GM12878 (cell line): ENCODE measurements around the gene RRP12. TPM values are rescaled to one million over a fixed set of nuclear protein-coding genes. Genes with fewer than 3 reads are reported as not detected.

ENCODE experiments used
- ATAC-seq: fragments of 200-7000 bp; cut with Tn5 transposase; 3 replicates; pipeline ENCODE4 v1.9.1; 2020; ENCODE audit warnings: mild to moderate bottlenecking, moderate library complexity
- BruUV-seq: library from RNA; stranded (reverse); fragments of 400-500 nt; replicated peaks from 2 replicates; lab custom pipeline; 2021; lab: Mats Ljungman, UMichigan
- CTCF ChIA-PET: fragments of 300-600 bp; sonication (Branson Sonifier 250); formaldehyde crosslinking; extraction: SDS; loops from one replicate; lab custom pipeline; 2021; ENCODE audit warnings: inconsistent platforms; lab: Yijun Ruan, JAX
- POLR2A ChIA-PET: fragments of 350-600 bp; formaldehyde crosslinking; extraction: SDS; loops from one replicate; lab custom pipeline; 2021; ENCODE audit warnings: inconsistent platforms; lab: Charles Lee
- RAD21 ChIA-PET: fragments of 300-600 bp; sonication (Branson Sonifier 250); formaldehyde crosslinking; loops from one replicate; lab custom pipeline; 2023; ENCODE audit warnings: antibody characterized with exemption; ENCODE audit not compliant: unreplicated experiment; lab: Charles Lee
- SMC1A ChIA-PET: fragments of 300-600 bp; sonication (Branson Sonifier 250); formaldehyde crosslinking; loops from one replicate; lab custom pipeline; 2023; ENCODE audit not compliant: unreplicated experiment, uncharacterized antibody; lab: Charles Lee
- DNase-seq: peaks from one replicate; pipeline ENCODE4 v3.0.0-alpha.2; 2011; ENCODE audit warnings: low read depth, low spot score
- FAIRE-seq: peaks from 3 replicates; lab custom pipeline; 2011; peaks lifted over from hg19 to GRCh38; lab: Jason Lieb, UNC
- H2AFZ ChIP-seq: 2 replicates; pipeline ENCODE4 v1.6.0; 2011; ENCODE audit warnings: low read depth, low read length, control low read depth; ENCODE audit not compliant: control insufficient read depth
- H3K27ac ChIP-seq: 2 replicates; pipeline ENCODE4 v1.5.1; 2011; ENCODE audit warnings: control low read depth; ENCODE audit not compliant: control insufficient read depth, insufficient read depth
- H3K27me3 ChIP-seq, 2 experiments: replicated peaks in 1 of 2; 2 replicates each; pipeline versions ENCODE4 v1.6.0 to v1.6.1; 2011; ENCODE audit warnings: low read length in 1 of 2; ENCODE audit not compliant: control insufficient read depth in 2 of 2, insufficient read depth in 2 of 2
- H3K36me3 ChIP-seq, 2 experiments: 2 replicates each; pipeline ENCODE4 v1.5.1; 2011; ENCODE audit warnings: low read length in 1 of 2; ENCODE audit not compliant: control insufficient read depth in 2 of 2, insufficient read depth in 2 of 2
- H3K4me1 ChIP-seq: 2 replicates; pipeline ENCODE4 v1.6.1; 2011; ENCODE audit warnings: mild to moderate bottlenecking, low read length, moderate library complexity, mixed read lengths; ENCODE audit not compliant: control insufficient read depth, insufficient read depth
- H3K4me2 ChIP-seq: 2 replicates; pipeline ENCODE4 v1.6.0; 2011; ENCODE audit warnings: control low read depth; ENCODE audit not compliant: control insufficient read depth, insufficient read depth
- H3K4me3 ChIP-seq: fragments of 200-600 bp; sonication (generic); 2 replicates; pipeline ENCODE4 v1.5.1; 2016
- H3K79me2 ChIP-seq: 2 replicates; pipeline ENCODE4 v1.6.0; 2011; ENCODE audit warnings: low read length; ENCODE audit not compliant: control insufficient read depth, insufficient read depth
- H3K9ac ChIP-seq: 2 replicates; pipeline ENCODE4 v1.8.0; 2011; ENCODE audit warnings: low read length, control low read depth, mixed read lengths; ENCODE audit not compliant: control insufficient read depth, insufficient read depth
- H3K9me3 ChIP-seq: replicated peaks from 3 replicates; pipeline ENCODE4 v1.5.1; 2011; ENCODE audit warnings: mild to moderate bottlenecking, low read length; ENCODE audit not compliant: control insufficient read depth, insufficient read depth
- H4K20me1 ChIP-seq: 2 replicates; pipeline ENCODE4 v1.6.0; 2011; ENCODE audit not compliant: control insufficient read depth, insufficient read depth
- CREB1 ChIP-seq: IDR thresholded peaks from 2 replicates; pipeline ENCODE4 v1.6.1; 2012; ENCODE audit warnings: low read depth, mild to moderate bottlenecking, inconsistent platforms
- EED ChIP-seq: sonication (generic); IDR thresholded peaks from 2 replicates; pipeline ENCODE4 v1.6.1; 2016; ENCODE audit warnings: antibody characterized with exemption, low read depth
- in situ Hi-C: fragments of 300-500 bp; cut with MboI; formaldehyde crosslinking; loops from 9 replicates; pipeline ENCODE4 v1.14.3; 2018; ENCODE audit warnings: mixed read lengths
- intact Hi-C: fragments of 100-400 bp; cut with micrococcal nuclease; formaldehyde crosslinking; loops from one replicate; pipeline ENCODE4 v1.14.2; 2022; ENCODE audit not compliant: unreplicated experiment
- polyA plus RNA-seq, 11 experiments: library from polyadenylated mRNA; depleted of rRNA in 4 of 11; unstranded in 6 of 11; stranded (reverse) in 5 of 11; fragments of >200 nt; fragmentation: Nextera tagmentation in 4 of 11; fragmentation: Illumina TruSeq in 1 of 11; extraction: Ambion mirVana in 4 of 11; extraction: Trizol in 1 of 11; gene quantifications; 1 replicate in 1 of 11; 2 replicates in 10 of 11; pipeline versions ENCODE4 v1.2.1 to v1.2.3, GENCODE V29; 2011 to 2016; ENCODE audit warnings: inconsistent platforms in 2 of 11, missing spikeins in 2 of 11, low read depth in 1 of 11
- total RNA-seq, 4 experiments: library from RNA; depleted of rRNA in 3 of 4; stranded (reverse); fragments of >200 nt in 3 of 4; fragmentation: Illumina TruSeq in 1 of 4; extraction: Trizol in 1 of 4; gene quantifications; 2 replicates each; pipeline versions ENCODE4 v1.2.1 to v1.2.3, GENCODE V29; 2013 to 2021
- TF ChIP-seq, protein P1 (sequence below): fragments of 450-650 bp; IDR thresholded peaks from 2 replicates; pipeline ENCODE4 v1.6.1; 2017; ENCODE audit warnings: mild to moderate bottlenecking, moderate library complexity
- TF ChIP-seq, protein P2 (sequence below): fragments of 450-650 bp; IDR thresholded peaks from 2 replicates; pipeline ENCODE4 v1.6.1; 2017; ENCODE audit warnings: mild to moderate bottlenecking, low read depth, inconsistent platforms; ENCODE audit not compliant: poor library complexity, severe bottlenecking
- TF ChIP-seq, protein P3 (sequence below): fragments of 450-650 bp; IDR thresholded peaks from 2 replicates; pipeline ENCODE4 v1.6.1; 2016; ENCODE audit warnings: mild to moderate bottlenecking

RRP12 gene
- total and polyA plus RNA-seq, 10 of the 15 experiments (the other 5 are each of a cell fraction or from before 2014, with no cell fraction given), result 5.3 to 48.7 (median 16.8) TPM

DNA sequence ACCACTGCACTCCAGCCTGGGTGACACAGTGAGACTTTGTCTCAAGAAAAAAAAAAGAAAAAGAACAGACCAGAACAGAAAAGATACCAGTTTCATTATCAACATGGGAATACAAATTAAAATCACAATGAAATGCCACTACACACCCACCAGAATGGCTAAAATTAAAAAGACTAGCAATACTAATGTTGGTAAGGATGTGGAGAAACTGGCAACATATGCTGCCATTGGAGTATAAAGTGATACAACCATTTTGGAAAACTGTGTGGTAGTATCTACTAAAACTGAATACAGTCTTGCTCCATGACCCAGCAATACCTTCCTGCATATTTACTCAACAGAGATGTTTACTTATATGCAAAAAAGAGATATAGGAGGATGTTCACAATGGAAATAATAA is 2.9 kb upstream of the RRP12 start:
- intact Hi-C loops, result no loop called here
- BruUV-seq, result no TSS peak
- ChIA-PET RAD21 (interaction anchor here (0.7 kb wide), 1 partner anchor 11 kb away, joined by 3 read pairs; no protein-coding TSS in a partner anchor), SMC1A (no interaction called here), POLR2A (no interaction called here), CTCF (interaction anchor here (1.5 kb wide), 1 partner anchor 150 kb away, joined by 4 read pairs; no protein-coding TSS in a partner anchor)
- no peak overlapping the region for H3K4me2 ChIP-seq
- H3K4me3 ChIP-seq, result no peak overlapping the region
- no peaks in the 10 kb centered on the region for H3K36me3 ChIP-seq
- no peak overlapping the region for H3K27ac ChIP-seq
- H3K9ac ChIP-seq, result no peak overlapping the region
- no peaks in the 10 kb centered on the region for H4K20me1 ChIP-seq
- no peak for ATAC-seq
- H2AFZ ChIP-seq, result no peak overlapping the region
- no peaks in the 10 kb centered on the region for H3K27me3 ChIP-seq
- no peaks in the 10 kb centered on the region for H3K4me1 ChIP-seq
- peaks cover 10% of the 10 kb centered on the region for H3K79me2 ChIP-seq
- TF ChIP-seq, protein P1, sequence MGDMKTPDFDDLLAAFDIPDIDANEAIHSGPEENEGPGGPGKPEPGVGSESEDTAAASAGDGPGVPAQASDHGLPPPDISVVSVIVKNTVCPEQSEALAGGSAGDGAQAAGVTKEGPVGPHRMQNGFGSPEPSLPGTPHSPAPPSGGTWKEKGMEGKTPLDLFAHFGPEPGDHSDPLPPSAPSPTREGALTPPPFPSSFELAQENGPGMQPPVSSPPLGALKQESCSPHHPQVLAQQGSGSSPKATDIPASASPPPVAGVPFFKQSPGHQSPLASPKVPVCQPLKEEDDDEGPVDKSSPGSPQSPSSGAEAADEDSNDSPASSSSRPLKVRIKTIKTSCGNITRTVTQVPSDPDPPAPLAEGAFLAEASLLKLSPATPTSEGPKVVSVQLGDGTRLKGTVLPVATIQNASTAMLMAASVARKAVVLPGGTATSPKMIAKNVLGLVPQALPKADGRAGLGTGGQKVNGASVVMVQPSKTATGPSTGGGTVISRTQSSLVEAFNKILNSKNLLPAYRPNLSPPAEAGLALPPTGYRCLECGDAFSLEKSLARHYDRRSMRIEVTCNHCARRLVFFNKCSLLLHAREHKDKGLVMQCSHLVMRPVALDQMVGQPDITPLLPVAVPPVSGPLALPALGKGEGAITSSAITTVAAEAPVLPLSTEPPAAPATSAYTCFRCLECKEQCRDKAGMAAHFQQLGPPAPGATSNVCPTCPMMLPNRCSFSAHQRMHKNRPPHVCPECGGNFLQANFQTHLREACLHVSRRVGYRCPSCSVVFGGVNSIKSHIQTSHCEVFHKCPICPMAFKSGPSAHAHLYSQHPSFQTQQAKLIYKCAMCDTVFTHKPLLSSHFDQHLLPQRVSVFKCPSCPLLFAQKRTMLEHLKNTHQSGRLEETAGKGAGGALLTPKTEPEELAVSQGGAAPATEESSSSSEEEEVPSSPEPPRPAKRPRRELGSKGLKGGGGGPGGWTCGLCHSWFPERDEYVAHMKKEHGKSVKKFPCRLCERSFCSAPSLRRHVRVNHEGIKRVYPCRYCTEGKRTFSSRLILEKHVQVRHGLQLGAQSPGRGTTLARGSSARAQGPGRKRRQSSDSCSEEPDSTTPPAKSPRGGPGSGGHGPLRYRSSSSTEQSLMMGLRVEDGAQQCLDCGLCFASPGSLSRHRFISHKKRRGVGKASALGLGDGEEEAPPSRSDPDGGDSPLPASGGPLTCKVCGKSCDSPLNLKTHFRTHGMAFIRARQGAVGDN, result no peak
- TF ChIP-seq CREB1, result no peak
- TF ChIP-seq EED, result no peak
- TF ChIP-seq, protein P2, sequence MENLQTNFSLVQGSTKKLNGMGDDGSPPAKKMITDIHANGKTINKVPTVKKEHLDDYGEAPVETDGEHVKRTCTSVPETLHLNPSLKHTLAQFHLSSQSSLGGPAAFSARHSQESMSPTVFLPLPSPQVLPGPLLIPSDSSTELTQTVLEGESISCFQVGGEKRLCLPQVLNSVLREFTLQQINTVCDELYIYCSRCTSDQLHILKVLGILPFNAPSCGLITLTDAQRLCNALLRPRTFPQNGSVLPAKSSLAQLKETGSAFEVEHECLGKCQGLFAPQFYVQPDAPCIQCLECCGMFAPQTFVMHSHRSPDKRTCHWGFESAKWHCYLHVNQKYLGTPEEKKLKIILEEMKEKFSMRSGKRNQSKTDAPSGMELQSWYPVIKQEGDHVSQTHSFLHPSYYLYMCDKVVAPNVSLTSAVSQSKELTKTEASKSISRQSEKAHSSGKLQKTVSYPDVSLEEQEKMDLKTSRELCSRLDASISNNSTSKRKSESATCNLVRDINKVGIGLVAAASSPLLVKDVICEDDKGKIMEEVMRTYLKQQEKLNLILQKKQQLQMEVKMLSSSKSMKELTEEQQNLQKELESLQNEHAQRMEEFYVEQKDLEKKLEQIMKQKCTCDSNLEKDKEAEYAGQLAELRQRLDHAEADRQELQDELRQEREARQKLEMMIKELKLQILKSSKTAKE, result no peak
- TF ChIP-seq, protein P3, sequence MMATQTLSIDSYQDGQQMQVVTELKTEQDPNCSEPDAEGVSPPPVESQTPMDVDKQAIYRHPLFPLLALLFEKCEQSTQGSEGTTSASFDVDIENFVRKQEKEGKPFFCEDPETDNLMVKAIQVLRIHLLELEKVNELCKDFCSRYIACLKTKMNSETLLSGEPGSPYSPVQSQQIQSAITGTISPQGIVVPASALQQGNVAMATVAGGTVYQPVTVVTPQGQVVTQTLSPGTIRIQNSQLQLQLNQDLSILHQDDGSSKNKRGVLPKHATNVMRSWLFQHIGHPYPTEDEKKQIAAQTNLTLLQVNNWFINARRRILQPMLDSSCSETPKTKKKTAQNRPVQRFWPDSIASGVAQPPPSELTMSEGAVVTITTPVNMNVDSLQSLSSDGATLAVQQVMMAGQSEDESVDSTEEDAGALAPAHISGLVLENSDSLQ, result no peak
- in situ Hi-C loops, result no loop called here
- DNase-seq, result no peak
- no peak for FAIRE-seq
- no peaks in the 10 kb centered on the region for H3K9me3 ChIP-seq
